Measurements from ENCODE around the gene GRIK3.
"Not testable (repeated sequence)": the region's sequence is repeated elsewhere in the genome, so short reads cannot be mapped to it uniquely, and the experiment has no call there.

GRIK3 gene

GRCh38 chr1:36941316-36941978, 92.9 kb downstream of the GRIK3 start:
- DNase-seq (ENCODE audit: low read depth in 2 of 2), result no peak

- DNase-seq (ENCODE audit: low read depth in 2 of 2), result no peak
Observed at GRCh38 chr1:36938819-36939218, 95.5 kb downstream of the GRIK3 start.

- no peak for DNase-seq (ENCODE audit: low read depth in 2 of 2)
Observed at GRCh38 chr1:36937371-36937770, 96.9 kb downstream of the GRIK3 start.

GRCh38 chr1:36934061-36934460, 100.3 kb downstream of the GRIK3 start:
- no peak for DNase-seq (ENCODE audit: low read depth in 2 of 2)

GRCh38 chr1:36927826-36928225, 106.5 kb downstream of the GRIK3 start:
- no peak for DNase-seq (ENCODE audit: low read depth in 2 of 2)

GRCh38 chr1:36925251-36925650, 109.1 kb downstream of the GRIK3 start:
- no peak for DNase-seq (ENCODE audit: low read depth in 2 of 2)

GRCh38 chr1:36924282-36924811, 110.0 kb downstream of the GRIK3 start:
- no peak for DNase-seq (ENCODE audit: low read depth in 2 of 2)

GRCh38 chr1:36922593-36923426, 111.5 kb downstream of the GRIK3 start:
- no peak for DNase-seq (ENCODE audit: low read depth in 2 of 2)

- DNase-seq (ENCODE audit: low read depth in 2 of 2), result no peak
Observed at GRCh38 chr1:36922071-36922470, 112.2 kb downstream of the GRIK3 start.

GRCh38 chr1:36920801-36921405, 113.4 kb downstream of the GRIK3 start:
- DNase-seq (ENCODE audit: low read depth in 2 of 2), result no peak

- no peak for DNase-seq (ENCODE audit: low read depth in 2 of 2)
Observed at GRCh38 chr1:36920371-36920770, 113.9 kb downstream of the GRIK3 start.

GRCh38 chr1:36919491-36920145, 114.7 kb downstream of the GRIK3 start:
- DNase-seq (ENCODE audit: low read depth in 2 of 2), result no peak

GRCh38 chr1:36918604-36919003, 115.7 kb downstream of the GRIK3 start:
- DNase-seq (ENCODE audit: low read depth in 2 of 2), result no peak

GRCh38 chr1:36916542-36916941, 117.8 kb downstream of the GRIK3 start:
- DNase-seq (ENCODE audit: low read depth in 2 of 2), result not testable (repeated sequence)

GRCh38 chr1:36913484-36914060, 120.7 kb downstream of the GRIK3 start:
- DNase-seq (ENCODE audit: low read depth in 2 of 2), result no peak

- DNase-seq (ENCODE audit: low read depth in 2 of 2), result no peak
Observed at GRCh38 chr1:36913016-36913415, 121.3 kb downstream of the GRIK3 start.

- no peak for DNase-seq (ENCODE audit: low read depth in 2 of 2)
Observed at GRCh38 chr1:36912365-36912865, 121.9 kb downstream of the GRIK3 start.

- no peak for DNase-seq (ENCODE audit: low read depth in 2 of 2)
Observed at GRCh38 chr1:36911561-36912364, 122.6 kb downstream of the GRIK3 start.

- DNase-seq (ENCODE audit: low read depth in 2 of 2), result no peak
Observed at GRCh38 chr1:36910886-36911540, 123.3 kb downstream of the GRIK3 start.
